HepG2 (cell line): ENCODE data around the gene NOP14.

Source experiments
- BCL6 ChIP-seq: IDR thresholded peaks from 2 replicates; pipeline ENCODE4 v1.6.1; 2016; ENCODE audit warnings: missing genetic modification reagents, missing compliant biosample characterization
- MYC ChIP-seq: sonication (generic); formaldehyde crosslinking; IDR thresholded peaks from 2 replicates; pipeline ENCODE4 v1.9.0; 2021; ENCODE audit warnings: missing genetic modification reagents, borderline replicate concordance
- NFE2 ChIP-seq: sonication (generic); formaldehyde crosslinking; IDR thresholded peaks from 2 replicates; pipeline ENCODE4 v1.4.0; 2020; ENCODE audit warnings: missing genetic modification reagents
- NFYB ChIP-seq: sonication (generic); formaldehyde crosslinking; IDR thresholded peaks from 2 replicates; pipeline ENCODE4 v1.4.0; 2020; ENCODE audit warnings: missing genetic modification reagents
- SMC3 ChIP-seq: IDR thresholded peaks from 2 replicates; pipeline ENCODE4 v1.6.1; 2011; ENCODE audit warnings: low read length, improper control_type of control experiment
- ZNF354B ChIP-seq: sonication (generic); formaldehyde crosslinking; IDR thresholded peaks from 2 replicates; pipeline ENCODE4 v1.8.0; 2022; ENCODE audit warnings: mild to moderate bottlenecking, missing genetic modification reagents
- ZNF552 ChIP-seq: sonication (generic); formaldehyde crosslinking; IDR thresholded peaks from 2 replicates; pipeline ENCODE4 v1.9.0; 2022; ENCODE audit warnings: missing genetic modification reagents, mild to moderate bottlenecking, borderline replicate concordance
- TF ChIP-seq, protein P1 (sequence below): sonication (generic); formaldehyde crosslinking; IDR thresholded peaks from 2 replicates; pipeline ENCODE4 v1.5.0; 2020; ENCODE audit warnings: mild to moderate bottlenecking, missing genetic modification reagents, moderate library complexity
- TF ChIP-seq, protein P2 (sequence below): sonication (generic); formaldehyde crosslinking; IDR thresholded peaks from 2 replicates; pipeline ENCODE4 v1.4.0; 2020; ENCODE audit warnings: missing genetic modification reagents

DNA sequence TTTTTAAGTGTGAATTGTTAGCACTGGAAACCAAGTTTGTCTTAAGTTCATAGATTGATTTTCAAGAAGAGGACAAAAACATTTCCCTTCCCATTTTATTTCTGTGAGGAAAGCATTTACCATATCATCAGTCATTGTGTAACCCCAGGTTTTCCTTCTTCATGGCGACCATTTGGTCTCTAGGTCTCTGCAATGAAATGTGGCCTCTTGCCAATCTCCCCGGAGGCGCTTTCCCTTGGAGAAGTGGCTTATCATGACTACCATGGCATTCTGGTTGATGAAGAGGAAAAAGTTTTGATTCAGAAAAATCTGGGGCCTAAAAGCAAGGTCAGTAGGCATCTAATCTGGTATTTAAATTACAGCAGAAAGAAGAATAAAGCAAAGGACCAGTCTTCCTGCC is 65.2 kb downstream of the NOP14 start:
- TF ChIP-seq ZNF552 (CRISPR knock-in tag) (no peak), NFE2 (CRISPR knock-in tag) (no peak), SMC3 (no peak), ZNF354B (CRISPR knock-in tag) (no peak), MYC (no peak), BCL6 (no peak), NFYB (no peak)
- TF ChIP-seq, protein P1, sequence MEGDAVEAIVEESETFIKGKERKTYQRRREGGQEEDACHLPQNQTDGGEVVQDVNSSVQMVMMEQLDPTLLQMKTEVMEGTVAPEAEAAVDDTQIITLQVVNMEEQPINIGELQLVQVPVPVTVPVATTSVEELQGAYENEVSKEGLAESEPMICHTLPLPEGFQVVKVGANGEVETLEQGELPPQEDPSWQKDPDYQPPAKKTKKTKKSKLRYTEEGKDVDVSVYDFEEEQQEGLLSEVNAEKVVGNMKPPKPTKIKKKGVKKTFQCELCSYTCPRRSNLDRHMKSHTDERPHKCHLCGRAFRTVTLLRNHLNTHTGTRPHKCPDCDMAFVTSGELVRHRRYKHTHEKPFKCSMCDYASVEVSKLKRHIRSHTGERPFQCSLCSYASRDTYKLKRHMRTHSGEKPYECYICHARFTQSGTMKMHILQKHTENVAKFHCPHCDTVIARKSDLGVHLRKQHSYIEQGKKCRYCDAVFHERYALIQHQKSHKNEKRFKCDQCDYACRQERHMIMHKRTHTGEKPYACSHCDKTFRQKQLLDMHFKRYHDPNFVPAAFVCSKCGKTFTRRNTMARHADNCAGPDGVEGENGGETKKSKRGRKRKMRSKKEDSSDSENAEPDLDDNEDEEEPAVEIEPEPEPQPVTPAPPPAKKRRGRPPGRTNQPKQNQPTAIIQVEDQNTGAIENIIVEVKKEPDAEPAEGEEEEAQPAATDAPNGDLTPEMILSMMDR (CRISPR knock-in tag): no peak
- TF ChIP-seq, protein P2, sequence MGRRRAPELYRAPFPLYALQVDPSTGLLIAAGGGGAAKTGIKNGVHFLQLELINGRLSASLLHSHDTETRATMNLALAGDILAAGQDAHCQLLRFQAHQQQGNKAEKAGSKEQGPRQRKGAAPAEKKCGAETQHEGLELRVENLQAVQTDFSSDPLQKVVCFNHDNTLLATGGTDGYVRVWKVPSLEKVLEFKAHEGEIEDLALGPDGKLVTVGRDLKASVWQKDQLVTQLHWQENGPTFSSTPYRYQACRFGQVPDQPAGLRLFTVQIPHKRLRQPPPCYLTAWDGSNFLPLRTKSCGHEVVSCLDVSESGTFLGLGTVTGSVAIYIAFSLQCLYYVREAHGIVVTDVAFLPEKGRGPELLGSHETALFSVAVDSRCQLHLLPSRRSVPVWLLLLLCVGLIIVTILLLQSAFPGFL (CRISPR knock-in tag): no peak
